ENCODE measurements around the gene STK32C. TPM values are rescaled to one million over a fixed set of nuclear protein-coding genes. Genes with fewer than 3 reads are reported as not detected.
"Not testable (repeated sequence)": the region's sequence is repeated elsewhere in the genome, so short reads cannot be mapped to it uniquely, and the experiment has no call there.

STK32C gene
- total RNA-seq, 1 experiment from 2014 or later: 13.5 TPM

- intact Hi-C loops (cut with micrococcal nuclease; ENCODE audit: unreplicated experiment): no loop called here
- peaks cover 6% of the 10 kb centered on the region for H3K36me3 Mint-ChIP-seq (ENCODE audit: insufficient read depth, unreplicated experiment)
- CTCF ChIA-PET: no interaction called here
- H3K27me3 Mint-ChIP-seq (ENCODE audit: unreplicated experiment): no peaks in the 10 kb centered on the region
- H3K9me3 Mint-ChIP-seq (ENCODE audit: low read depth, unreplicated experiment): no peaks in the 10 kb centered on the region
- H3K4me3 Mint-ChIP-seq (ENCODE audit: low read depth, unreplicated experiment): no peak overlapping the region
- no peak for DNase-seq
- BruUV-seq (replicated peaks): no TSS peak
- TF ChIP-seq, protein P1, sequence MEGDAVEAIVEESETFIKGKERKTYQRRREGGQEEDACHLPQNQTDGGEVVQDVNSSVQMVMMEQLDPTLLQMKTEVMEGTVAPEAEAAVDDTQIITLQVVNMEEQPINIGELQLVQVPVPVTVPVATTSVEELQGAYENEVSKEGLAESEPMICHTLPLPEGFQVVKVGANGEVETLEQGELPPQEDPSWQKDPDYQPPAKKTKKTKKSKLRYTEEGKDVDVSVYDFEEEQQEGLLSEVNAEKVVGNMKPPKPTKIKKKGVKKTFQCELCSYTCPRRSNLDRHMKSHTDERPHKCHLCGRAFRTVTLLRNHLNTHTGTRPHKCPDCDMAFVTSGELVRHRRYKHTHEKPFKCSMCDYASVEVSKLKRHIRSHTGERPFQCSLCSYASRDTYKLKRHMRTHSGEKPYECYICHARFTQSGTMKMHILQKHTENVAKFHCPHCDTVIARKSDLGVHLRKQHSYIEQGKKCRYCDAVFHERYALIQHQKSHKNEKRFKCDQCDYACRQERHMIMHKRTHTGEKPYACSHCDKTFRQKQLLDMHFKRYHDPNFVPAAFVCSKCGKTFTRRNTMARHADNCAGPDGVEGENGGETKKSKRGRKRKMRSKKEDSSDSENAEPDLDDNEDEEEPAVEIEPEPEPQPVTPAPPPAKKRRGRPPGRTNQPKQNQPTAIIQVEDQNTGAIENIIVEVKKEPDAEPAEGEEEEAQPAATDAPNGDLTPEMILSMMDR (IDR thresholded peaks at IDR 0.05; ENCODE audit: unreplicated experiment): no peak
- no peak overlapping the region for H3K27ac Mint-ChIP-seq (ENCODE audit: unreplicated experiment)
- no peaks in the 10 kb centered on the region for H3K4me1 Mint-ChIP-seq (ENCODE audit: low read depth, unreplicated experiment)
Measured at GRCh38 chr10:132354356-132355094, 46.8 kb upstream of the STK32C start.

DNA sequence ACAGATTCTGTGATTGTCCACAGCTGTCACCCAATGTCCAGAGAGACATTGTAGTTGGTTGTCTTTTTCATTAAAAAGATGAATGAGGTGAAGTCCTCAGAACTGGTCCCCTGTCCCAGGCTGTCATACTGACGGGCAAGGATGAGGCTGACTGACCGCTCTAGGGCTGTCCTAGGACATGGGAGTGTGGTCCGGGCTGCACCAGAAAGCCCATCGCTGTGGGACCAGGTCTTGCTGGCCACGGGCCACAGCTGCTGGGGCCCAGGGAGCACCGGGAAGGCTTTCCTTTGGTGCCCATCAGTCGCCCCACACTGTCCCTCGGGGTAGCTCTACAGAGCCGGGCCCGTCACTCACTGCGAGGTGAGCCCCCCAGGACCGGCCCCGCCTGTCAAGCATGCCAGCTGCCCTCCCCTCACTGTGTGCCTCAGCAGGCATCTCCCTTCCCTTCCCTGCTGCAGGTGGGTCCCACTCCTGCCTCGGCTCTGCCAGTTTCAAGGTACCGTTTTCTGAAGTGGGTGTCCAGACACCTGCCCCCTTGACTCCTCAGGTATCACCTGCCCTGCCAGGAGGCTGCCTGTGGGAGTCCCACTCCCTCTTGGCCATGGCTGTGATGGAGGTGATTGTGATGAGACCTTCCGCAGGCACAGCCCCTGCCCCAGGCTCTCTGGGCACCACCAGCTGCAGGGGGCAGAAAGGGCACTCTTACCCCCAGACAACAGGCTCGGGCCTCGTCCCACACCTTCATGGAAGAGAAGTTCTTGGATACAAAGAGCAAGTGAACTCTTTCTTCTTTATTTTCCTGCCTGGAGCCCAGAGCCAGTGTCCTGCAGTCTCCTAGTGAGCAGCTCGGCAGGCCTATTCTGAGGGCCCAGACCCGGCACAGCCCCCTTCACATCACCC lies 46.0 kb upstream of the STK32C start:
- DNase-seq: no peak
- peaks cover 6% of the 10 kb centered on the region for H3K36me3 Mint-ChIP-seq (ENCODE audit: insufficient read depth, unreplicated experiment)
- no peak overlapping the region for H3K27ac Mint-ChIP-seq (ENCODE audit: unreplicated experiment)
- H3K4me1 Mint-ChIP-seq (ENCODE audit: low read depth, unreplicated experiment): no peaks in the 10 kb centered on the region
- no TSS peak for BruUV-seq (replicated peaks)
- CTCF ChIA-PET: no interaction called here
- H3K9me3 Mint-ChIP-seq (ENCODE audit: low read depth, unreplicated experiment): no peaks in the 10 kb centered on the region
- H3K4me3 Mint-ChIP-seq (ENCODE audit: low read depth, unreplicated experiment): no peak overlapping the region
- intact Hi-C loops (cut with micrococcal nuclease; ENCODE audit: unreplicated experiment): loop anchor here (2.0 kb wide), 1 partner anchor 131 kb away; no protein-coding TSS in a partner anchor
- H3K27me3 Mint-ChIP-seq (ENCODE audit: unreplicated experiment): no peaks in the 10 kb centered on the region
- TF ChIP-seq, protein P1 (IDR thresholded peaks at IDR 0.05; ENCODE audit: unreplicated experiment): no peak

DNA sequence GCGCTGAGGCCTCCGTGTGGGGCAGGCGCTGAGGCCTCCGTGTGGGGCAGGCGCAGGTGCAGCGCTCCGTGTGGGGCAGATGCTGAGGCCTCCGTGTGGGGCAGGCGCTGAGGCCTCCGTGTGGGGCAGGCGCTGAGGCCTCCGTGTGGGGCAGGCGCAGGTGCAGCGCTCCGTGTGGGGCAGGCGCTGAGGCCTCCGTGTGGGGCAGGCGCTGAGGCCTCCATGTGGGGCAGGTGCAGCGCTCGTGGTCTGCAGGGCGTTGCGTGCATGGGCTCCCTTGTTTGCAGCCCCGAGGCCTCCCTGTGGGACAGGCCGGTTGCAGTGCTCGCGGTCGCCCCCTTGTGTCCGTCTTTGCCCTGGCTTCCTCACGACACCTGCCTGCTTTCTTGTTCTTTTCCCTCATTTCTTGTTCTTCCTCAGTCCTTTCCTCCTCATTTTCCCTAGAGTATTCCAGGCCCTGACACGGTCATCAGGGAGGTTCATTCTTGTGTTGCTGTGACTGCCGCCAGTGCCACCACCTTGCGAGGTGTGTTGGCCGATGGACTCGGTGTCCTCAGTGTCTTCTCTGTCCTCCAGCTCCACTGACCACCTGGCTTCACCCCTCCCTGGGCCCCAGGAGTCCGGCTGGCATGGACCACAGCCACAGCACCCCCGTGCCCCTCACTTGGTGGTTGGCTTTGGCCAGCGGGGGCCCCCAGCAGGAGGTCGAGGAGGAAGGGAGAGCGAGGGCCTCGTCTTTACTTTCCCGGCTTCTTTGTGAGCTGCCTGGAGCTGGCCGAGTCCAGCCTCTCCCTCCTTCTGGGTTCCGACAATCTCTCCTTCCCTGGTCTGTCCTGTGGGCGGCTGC lies 44.9 kb upstream of the STK32C start:
- intact Hi-C loops (cut with micrococcal nuclease; ENCODE audit: unreplicated experiment): loop anchor here (2.0 kb wide), 1 partner anchor 130 kb away; no protein-coding TSS in a partner anchor
- H3K27ac Mint-ChIP-seq (ENCODE audit: unreplicated experiment); CTCF ChIA-PET; H3K36me3 Mint-ChIP-seq (ENCODE audit: insufficient read depth, unreplicated experiment); H3K4me3 Mint-ChIP-seq (ENCODE audit: low read depth, unreplicated experiment); BruUV-seq (replicated peaks); H3K9me3 Mint-ChIP-seq (ENCODE audit: low read depth, unreplicated experiment); H3K27me3 Mint-ChIP-seq (ENCODE audit: unreplicated experiment); H3K4me1 Mint-ChIP-seq (ENCODE audit: low read depth, unreplicated experiment): not testable (repeated sequence)
- TF ChIP-seq, protein P1 (IDR thresholded peaks at IDR 0.05; ENCODE audit: unreplicated experiment): peak; percentile 71
- peak; percentile 78 for DNase-seq

- H3K4me3 Mint-ChIP-seq (ENCODE audit: low read depth, unreplicated experiment): no peak overlapping the region
- no peaks in the 10 kb centered on the region for H3K4me1 Mint-ChIP-seq (ENCODE audit: low read depth, unreplicated experiment)
- H3K36me3 Mint-ChIP-seq (ENCODE audit: insufficient read depth, unreplicated experiment): peaks cover 11% of the 10 kb centered on the region
- TF ChIP-seq, protein P1 (IDR thresholded peaks at IDR 0.05; ENCODE audit: unreplicated experiment): no peak
- intact Hi-C loops (cut with micrococcal nuclease; ENCODE audit: unreplicated experiment): loop anchor here (2.0 kb wide), 1 partner anchor 129 kb away; no protein-coding TSS in a partner anchor
- H3K27ac Mint-ChIP-seq (ENCODE audit: unreplicated experiment): no peak overlapping the region
- CTCF ChIA-PET: no interaction called here
- DNase-seq: no peak
- H3K27me3 Mint-ChIP-seq (ENCODE audit: unreplicated experiment): no peaks in the 10 kb centered on the region
- no peaks in the 10 kb centered on the region for H3K9me3 Mint-ChIP-seq (ENCODE audit: low read depth, unreplicated experiment)
- BruUV-seq (replicated peaks): no TSS peak
Measured at GRCh38 chr10:132351611-132352010, 43.9 kb upstream of the STK32C start.
